ENCODE data around the gene TPSD1.
"Not testable (repeated sequence)": the region's sequence is repeated elsewhere in the genome, so short reads cannot be mapped to it uniquely, and the experiment has no call there.

Gene TPSD1

DNA sequence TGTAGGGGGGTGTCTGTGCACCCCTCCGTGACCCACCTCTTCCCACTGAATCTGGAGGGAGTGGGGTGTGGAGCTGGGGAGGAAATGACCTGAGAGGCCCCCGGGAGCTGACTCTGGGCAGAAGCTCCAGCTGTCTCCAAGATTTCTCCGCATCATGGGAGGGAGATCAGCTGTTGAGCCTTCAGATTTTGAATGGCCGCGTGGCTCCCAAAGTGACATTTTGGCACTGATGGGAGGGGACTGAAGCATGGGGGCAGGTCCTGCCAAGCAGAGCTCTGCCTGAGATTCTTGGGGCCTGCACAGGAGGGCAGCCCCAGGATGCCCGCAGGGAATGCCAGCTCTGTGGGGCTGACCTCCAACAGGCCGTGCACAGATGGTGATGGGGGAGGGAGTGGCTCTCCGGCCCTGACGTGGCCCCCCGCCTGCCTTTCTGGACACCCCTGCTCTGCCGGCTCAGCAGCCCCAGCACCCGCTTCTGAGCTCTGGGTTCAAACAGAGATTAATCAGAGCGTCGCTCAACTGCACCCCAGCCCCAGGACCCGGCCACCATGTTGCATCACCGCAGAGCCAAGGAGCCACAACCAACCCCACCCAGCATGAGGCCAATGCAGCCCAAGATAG is 28.2 kb downstream of the TPSD1 start:
- DNase-seq: no peak

DNA sequence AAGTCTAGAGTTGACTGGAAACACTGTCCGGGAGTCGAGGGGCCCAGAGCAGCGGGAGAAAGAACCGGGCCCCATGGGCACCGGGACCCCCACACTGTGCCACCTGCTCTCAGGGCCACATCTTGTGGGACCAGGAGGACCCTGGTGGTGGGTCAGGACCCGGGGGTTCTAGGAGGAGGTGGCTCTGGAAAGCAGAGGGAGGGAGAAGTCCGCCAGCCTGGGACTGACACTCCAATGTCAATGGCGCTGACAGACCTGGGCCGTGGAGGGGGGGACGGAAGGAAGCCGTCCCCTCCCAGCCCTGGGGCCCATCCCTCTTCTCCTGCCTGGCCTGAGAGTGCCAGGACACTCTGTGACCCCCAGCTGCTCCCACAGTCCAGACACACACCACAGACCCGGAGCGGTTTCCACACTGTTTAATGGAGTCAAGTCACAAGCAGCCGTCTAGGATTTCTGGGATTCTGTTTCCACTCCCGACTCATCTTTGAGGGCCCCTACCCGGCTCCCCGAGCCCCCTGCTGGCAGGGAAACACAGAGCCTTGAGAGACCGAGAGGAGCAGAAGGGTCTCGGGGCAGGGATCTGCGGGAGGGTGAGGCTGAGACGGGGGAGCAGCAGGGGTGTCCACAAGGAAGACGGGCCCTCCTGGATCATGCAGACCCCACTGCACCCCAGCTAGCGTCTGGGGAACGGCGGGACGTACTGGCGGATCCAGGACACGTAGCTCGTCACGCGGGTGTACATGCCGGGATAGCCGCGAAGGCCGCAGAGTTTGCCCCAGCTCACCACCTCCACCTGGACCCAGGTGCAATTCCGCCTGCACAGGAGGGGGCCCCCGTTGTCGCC is 30.0 kb downstream of the TPSD1 start:
- no peak for DNase-seq

DNA sequence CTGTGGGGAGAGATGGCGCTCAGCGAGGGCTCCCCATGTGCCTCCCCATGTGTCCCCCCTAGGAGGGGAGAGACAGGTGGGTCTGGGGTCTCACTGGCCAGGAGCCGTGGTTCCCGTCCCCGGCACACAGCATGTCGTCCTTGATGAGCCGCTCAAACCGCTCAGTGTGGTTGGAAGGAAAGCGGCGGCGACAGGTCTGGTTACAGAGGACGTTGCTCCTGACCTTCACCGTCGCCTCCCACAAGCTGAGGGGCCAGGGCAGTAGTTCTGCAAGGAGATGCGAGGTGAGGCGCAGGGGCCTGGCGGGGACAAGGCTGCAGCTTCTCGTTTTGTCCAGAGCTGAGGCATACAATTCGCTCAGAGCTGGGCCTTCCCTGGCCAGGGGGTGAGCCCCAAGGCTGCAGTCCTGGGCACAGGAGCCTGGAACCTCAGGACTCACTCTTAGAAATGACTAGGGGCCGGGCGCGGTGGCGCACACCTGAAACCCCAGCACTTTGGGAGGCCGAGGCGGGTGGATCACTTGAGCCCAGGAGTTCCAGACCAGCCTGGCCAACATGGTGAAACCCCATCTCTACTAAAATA is 30.7 kb downstream of the TPSD1 start:
- DNase-seq: no peak

- DNase-seq: peak; percentile 56
These were observed 32.3 kb downstream of the TPSD1 start for GRCh38 chr16:1287982-1288670.

DNA sequence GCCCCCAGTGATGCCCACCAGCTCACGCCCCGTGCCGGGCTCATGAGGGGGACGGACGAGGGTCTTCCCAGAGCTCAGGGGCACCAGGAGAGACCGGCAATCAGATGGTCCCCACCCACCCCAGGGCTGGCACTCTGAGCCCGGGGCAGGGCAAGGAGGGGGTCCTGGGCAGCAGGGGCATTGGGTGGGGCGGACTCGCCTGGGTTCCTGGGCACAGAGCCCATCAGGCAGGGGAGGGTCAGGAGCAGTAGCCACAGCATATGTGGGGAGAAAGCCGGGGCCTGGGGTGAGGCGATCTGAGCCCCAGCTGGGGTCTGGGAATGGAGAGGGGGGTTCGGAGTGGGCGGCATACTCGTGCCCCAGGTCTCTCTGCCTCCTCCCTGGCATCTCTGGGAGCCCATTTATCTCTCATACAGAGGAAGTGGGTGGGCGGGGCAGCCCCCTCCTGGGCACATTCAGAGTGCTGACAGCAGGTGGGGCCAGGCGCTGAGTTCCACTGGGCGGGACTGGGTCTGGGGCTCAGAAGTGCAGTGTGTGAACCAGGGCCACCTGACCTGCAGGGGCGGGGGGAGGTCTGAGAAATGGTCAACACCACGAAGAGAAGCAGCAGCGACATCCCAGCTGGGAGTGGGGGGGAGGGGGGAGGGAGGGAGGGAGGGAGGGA is 33.1 kb downstream of the TPSD1 start:
- DNase-seq: peak; percentile 82

DNA sequence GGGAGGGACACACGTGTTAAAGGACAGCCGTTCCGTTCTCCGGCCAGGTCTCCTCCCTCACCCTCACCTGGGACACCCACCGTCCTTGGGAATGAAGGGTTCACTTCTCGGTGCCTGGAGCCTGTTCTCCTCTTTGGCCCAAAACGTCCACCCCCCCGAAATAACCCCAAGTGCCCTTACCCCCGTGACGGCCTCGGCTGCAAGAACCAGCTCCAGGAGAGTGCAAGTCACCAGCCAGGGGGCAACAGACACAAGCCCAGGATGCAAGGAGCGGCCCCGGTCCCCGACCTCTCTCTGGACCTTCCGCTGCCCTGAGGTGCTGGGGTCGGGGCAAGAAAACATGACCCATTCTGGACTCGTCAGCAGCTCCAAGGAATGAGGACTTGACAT is 33.6 kb downstream of the TPSD1 start:
- no peak for DNase-seq

- no peak for DNase-seq
These were observed 34.2 kb downstream of the TPSD1 start for GRCh38 chr16:1290063-1290501.

DNA sequence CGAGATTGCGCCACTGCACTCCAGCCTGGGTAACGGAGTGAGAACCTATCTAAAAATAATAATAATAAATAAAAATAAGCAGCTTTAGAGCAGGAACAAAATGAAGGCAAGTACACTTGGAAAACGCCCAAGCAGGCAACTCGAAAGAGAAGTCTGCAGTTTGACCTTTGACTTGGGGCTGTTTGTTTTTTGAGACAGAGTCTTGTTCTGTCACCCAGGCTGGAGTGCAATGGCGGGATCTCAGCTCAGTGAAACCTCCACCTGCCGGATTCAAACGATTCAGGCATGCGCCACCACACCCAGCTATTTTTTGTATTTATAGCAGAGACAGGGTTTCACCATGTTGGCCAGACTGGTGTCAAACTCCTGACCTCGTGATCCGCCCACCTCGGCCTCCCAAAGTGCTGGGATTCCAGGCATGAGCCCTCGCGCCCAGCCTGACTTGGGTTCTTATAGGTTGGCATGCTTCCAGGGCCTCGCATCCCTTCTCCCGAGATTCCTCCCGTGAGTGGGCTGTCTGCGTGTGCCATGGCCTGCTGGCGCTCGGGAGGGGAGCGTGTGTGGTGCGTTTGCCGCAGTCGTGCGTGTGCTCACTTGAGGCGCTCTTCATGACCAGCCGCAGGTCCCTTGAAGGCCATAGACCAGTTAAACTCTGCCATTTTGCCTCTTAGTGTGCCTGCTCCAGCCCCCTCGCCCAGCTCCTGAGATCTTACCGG is 35.1 kb downstream of the TPSD1 start:
- DNase-seq: peak; percentile 74

GRCh38 chr16:1291576-1291974 is 35.7 kb downstream of the TPSD1 start:
- no peak for DNase-seq

DNA sequence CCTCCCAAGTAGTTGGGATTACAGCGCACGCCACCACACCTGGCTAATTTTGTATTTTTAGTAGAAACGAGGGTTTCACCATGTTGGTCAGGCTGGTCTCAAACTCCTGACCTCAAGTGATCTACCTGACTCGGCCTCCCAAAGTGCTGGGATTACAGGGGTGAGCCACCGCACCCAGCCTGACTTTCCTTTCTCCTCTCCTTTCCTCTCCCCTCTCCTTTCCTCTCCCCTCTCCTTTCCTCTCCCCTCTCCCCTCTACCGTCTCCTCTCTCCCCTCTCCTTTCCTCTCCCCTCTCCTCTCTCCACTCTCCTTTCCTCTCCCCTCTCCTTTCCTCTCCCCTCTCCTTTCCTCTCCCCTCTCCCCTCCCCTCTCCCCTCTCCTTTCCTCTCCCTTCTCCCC is 36.3 kb downstream of the TPSD1 start:
- DNase-seq: not testable (repeated sequence)

- DNase-seq: not testable (repeated sequence)
These were observed 36.9 kb downstream of the TPSD1 start for GRCh38 chr16:1292808-1293207.

DNA sequence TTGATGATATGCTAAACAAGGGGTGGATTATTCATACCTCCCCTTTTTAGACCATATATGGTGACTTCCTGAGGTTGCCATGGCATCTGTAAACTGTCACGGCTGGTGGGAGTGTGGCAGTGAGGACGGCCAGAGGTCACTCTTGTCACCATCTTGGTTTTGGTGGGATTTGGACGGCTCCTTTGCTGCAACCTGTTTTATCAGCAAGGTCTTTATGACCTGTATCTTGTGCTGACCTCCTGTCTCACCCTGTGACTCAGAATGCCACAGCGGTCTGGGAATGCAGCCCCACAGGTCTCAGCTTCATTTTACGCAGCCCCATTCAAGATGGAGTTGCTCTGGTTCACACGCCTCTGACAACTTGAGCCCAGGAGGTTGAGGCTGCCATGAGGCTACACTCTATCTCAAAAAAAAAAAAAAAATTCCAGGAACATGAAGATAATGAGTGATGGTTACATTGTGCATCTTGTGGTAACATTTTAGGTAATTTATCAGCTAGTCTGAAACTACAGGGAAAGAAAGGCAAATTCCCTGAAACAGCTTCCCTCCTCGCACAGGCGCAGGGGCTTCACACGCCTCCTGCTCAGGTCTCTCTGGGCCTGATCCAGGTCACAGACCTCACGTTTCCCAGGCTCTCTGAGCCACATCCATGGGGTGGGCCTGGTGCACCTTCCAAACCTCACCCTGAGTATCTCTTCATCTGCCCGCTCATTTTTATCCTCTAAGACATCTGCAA is 38.2 kb downstream of the TPSD1 start:
- DNase-seq: no peak

GRCh38 chr16:1295465-1295864 is 39.6 kb downstream of the TPSD1 start:
- no peak for DNase-seq

DNA sequence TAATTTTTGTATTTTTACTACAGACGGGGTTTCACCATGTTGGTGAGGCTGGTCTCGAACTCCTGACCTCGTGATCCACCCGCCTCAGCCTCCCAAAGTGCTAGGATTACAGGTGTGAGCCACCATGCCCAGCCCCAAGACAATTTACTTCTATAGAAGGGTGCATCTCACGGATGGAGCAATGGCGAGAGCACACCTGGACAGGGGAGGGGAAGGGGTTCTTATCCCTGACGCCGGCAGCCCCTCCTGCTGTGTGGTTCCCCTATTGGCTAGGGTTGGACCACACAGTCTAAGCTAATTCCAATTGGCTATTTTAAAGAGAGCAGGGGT is 40.8 kb downstream of the TPSD1 start:
- not testable (repeated sequence) for DNase-seq

- DNase-seq: peak; percentile 88
These were observed 41.3 kb downstream of the TPSD1 start for GRCh38 chr16:1297018-1297696.

DNA sequence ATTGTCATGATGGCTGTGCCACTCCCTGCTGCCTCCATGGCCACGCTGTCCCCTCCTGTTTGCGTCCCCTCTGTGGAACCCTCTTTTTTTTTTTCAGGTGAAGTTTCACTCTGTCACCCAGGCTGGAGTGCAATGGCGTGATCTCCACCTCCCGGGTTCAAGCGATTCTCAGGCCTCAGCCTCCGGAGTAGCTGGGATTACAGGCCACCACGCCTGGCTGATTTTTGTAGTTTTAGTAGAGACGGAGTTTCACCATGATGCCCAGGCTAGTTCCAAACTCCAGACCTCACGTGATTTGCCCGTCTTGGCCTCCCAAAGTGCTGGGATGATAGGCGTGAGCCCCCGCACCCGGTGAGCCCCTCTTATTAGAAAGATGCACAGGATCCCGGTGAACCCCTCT is 42.5 kb downstream of the TPSD1 start:
- no peak for DNase-seq

DNA sequence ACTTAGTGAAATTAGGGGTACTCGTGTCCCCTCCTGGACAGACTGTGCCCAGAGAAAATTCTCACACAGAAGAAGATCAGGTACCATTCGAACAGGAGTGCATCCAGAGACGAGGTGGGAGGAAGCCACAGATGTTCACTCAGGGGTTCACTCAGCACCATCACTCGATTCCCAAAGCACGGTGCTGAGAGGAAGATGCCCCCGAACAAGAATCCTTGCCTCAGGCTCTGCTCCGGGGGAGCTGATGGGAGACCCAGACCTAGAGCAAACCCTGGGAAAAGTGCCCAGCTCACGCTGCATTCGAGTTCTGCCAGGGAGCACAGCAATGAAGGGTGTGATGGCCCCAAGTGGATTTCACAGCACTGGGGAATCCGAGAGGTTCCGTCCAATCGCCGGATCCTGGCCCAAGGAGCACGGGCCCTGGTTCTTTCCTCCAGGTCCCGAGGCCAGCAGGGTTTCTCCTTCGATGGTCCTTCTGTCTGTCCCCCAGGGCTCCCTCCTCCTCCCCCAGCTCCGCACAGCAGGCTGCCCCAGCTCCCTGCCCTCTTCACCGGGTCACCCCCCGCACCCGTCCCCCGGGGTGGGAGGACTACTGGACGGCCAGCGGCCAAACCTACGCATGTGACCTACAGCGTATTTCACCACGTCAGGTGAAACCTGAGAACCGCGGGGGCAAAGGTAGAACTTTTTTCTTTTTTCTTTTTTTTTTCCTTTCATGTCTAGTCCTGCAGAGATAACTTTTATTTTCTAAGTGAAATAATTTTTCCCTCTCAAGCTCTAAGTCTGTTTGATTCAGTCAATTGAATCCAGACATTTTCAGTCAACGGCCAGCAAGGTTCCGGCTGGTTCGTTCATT is 43.4 kb downstream of the TPSD1 start:
- DNase-seq: no peak

GRCh38 chr16:1299868-1300203 is 44.0 kb downstream of the TPSD1 start:
- DNase-seq: no peak

DNA sequence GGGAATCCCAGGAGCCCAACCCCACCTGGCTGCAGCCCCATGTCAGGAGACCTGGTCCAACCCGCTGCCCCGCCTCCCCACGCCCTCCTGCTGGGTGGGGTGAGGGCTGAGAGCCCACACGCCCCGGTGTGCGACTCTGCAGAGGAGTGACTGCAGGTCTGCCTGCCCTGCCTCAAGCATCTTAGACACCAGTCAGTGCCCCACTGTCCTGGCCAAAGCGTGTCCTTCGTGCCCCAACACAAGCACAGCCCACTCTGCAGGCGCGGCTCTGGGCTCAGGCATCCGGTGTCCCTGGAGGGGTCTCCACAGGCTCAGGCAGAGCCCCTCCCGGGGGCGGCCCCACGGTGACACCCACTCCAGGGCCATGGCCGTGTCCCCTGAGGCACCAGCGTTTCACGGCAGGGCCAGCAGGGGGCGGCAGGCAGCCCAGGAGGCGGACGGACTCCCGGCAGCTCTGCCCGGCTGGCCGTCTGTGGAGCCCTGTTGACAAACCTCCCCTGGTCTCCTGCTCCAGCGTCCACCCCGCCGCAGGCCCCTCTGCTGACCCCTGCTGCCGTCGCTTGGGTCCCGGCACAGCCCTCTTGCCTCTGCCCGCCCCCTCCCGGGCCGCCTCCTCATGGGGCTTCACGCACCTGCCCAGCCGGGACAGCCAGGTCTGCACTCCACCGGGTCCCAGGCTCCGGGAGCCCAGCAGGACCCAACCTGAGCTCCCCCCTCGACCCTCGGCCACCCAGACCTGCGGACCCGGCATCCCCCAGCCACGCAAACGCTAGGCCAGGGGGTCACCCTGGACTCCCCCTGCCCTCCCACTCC is 45.0 kb downstream of the TPSD1 start:
- peak; percentile 84 for DNase-seq

Data from RPMI8226 (cell line).